CD14-positive monocyte (primary cell): ENCODE data around the gene ACSM3. TPM values are rescaled to one million over a fixed set of nuclear protein-coding genes. Genes with fewer than 3 reads are reported as not detected.
"Not testable (repeated sequence)": the region's sequence is repeated elsewhere in the genome, so short reads cannot be mapped to it uniquely, and the experiment has no call there.

Experiments
- DNase-seq, 3 donors: peaks; one replicate each; pipeline ENCODE4 v3.0.0-alpha.2; 2011 to 2022
- H2AFZ ChIP-seq: 2 replicates; pipeline ENCODE4 v1.6.0; 2012; ENCODE audit warnings: mild to moderate bottlenecking, low read depth, low read length, inconsistent platforms; ENCODE audit not compliant: insufficient read depth, poor library complexity, severe bottlenecking
- H3K27ac ChIP-seq, 2 donors: 1 replicate in 1 of 2; 2 replicates in 1 of 2; pipeline ENCODE4 v1.5.1; 2012 to 2013; ENCODE audit warnings: low read length in 2 of 2, control low read depth in 1 of 2, inconsistent platforms in 1 of 2, low read depth in 1 of 2, mild to moderate bottlenecking in 1 of 2
- H3K27me3 ChIP-seq, 2 donors: one replicate each; pipeline versions ENCODE4 v1.6.0 to v1.6.1; 2011 to 2013; ENCODE audit warnings: low read length in 2 of 2; ENCODE audit not compliant: control insufficient read depth in 2 of 2, insufficient read depth in 2 of 2
- H3K36me3 ChIP-seq, 2 donors: replicated peaks in 1 of 2; 1 replicate in 1 of 2; 2 replicates in 1 of 2; pipeline versions ENCODE4 v1.5.1 to v1.6.1; 2012 to 2013; ENCODE audit warnings: low read length in 2 of 2, control low read depth in 1 of 2, inconsistent platforms in 1 of 2, mild to moderate bottlenecking in 1 of 2; ENCODE audit not compliant: insufficient read depth in 2 of 2, control insufficient read depth in 1 of 2
- H3K4me1 ChIP-seq, 2 donors: 1 replicate in 1 of 2; 2 replicates in 1 of 2; pipeline versions ENCODE4 v1.5.1 to v1.6.1; 2012 to 2013; ENCODE audit warnings: low read length in 2 of 2, control low read depth in 1 of 2, inconsistent platforms in 1 of 2, mild to moderate bottlenecking in 1 of 2, moderate library complexity in 1 of 2; ENCODE audit not compliant: insufficient read depth in 2 of 2, control insufficient read depth in 1 of 2
- H3K4me2 ChIP-seq: replicated peaks from 2 replicates; pipeline ENCODE3; 2012; ENCODE audit warnings: low read length, moderate library complexity, mild to moderate bottlenecking; ENCODE audit not compliant: poor library complexity, severe bottlenecking; ENCODE audit errors: extremely low read depth
- H3K4me3 ChIP-seq, 3 experiments: fragments of 200-600 bp in 1 of 3; sonication (generic) in 1 of 3; replicated peaks in 1 of 3; 1 replicate in 2 of 3; 2 replicates in 1 of 3; pipeline ENCODE4 v1.5.1; 2011 to 2013; ENCODE audit warnings: low read length in 3 of 3, mild to moderate bottlenecking in 3 of 3, control low read depth in 2 of 3, low read depth in 2 of 3, inconsistent platforms in 1 of 3, moderate library complexity in 1 of 3
- H3K79me2 ChIP-seq: 2 replicates; pipeline ENCODE4 v1.6.0; 2012; ENCODE audit warnings: mild to moderate bottlenecking, control low read depth, inconsistent platforms, low read length, moderate library complexity; ENCODE audit not compliant: insufficient read depth
- H3K9ac ChIP-seq: 2 replicates; pipeline ENCODE4 v1.6.0; 2017; ENCODE audit warnings: low read length, mild to moderate bottlenecking; ENCODE audit not compliant: insufficient read depth, poor library complexity, severe bottlenecking
- H3K9me3 ChIP-seq, 2 donors: replicated peaks in 1 of 2; 1 replicate in 1 of 2; 2 replicates in 1 of 2; pipeline versions ENCODE4 v1.5.1 to v1.6.1; 2012 to 2013; ENCODE audit warnings: low read length in 2 of 2, control low read depth in 1 of 2; ENCODE audit not compliant: control insufficient read depth in 1 of 2, insufficient read depth in 1 of 2
- H4K20me1 ChIP-seq: 2 replicates; pipeline ENCODE4 v1.6.0; 2012; ENCODE audit warnings: mild to moderate bottlenecking, low read length, control low read depth, moderate library complexity; ENCODE audit not compliant: insufficient read depth
- H3K27ac Mint-ChIP-seq, 7 donors: one replicate each; pipeline ENCODE4 v1.8.0; 2020; ENCODE audit warnings: mild to moderate bottlenecking in 7 of 7, mixed read lengths in 7 of 7, moderate library complexity in 6 of 7, inconsistent platforms in 2 of 7
- H3K27me3 Mint-ChIP-seq, 3 donors: one replicate each; pipeline ENCODE4 v1.8.0; 2021 to 2022; ENCODE audit warnings: low read depth in 3 of 3, mild to moderate bottlenecking in 3 of 3, mixed read lengths in 3 of 3, moderate library complexity in 3 of 3, inconsistent platforms in 1 of 3
- H3K36me3 Mint-ChIP-seq, 2 donors: one replicate each; pipeline ENCODE4 v1.8.0; 2020; ENCODE audit warnings: mixed read lengths in 2 of 2, inconsistent platforms in 1 of 2, mild to moderate bottlenecking in 1 of 2
- H3K4me1 Mint-ChIP-seq: one replicate; pipeline ENCODE4 v1.8.0; 2020; ENCODE audit warnings: mild to moderate bottlenecking, mixed read lengths
- H3K4me3 Mint-ChIP-seq, 2 donors: one replicate each; pipeline ENCODE4 v1.8.0; 2020; ENCODE audit warnings: mild to moderate bottlenecking in 2 of 2, mixed read lengths in 2 of 2, moderate library complexity in 1 of 2
- H3K9me3 Mint-ChIP-seq, 7 donors: one replicate each; pipeline ENCODE4 v1.8.0; 2020 to 2022; ENCODE audit warnings: mixed read lengths in 7 of 7, mild to moderate bottlenecking in 6 of 7, moderate library complexity in 6 of 7, inconsistent platforms in 2 of 7
- WGBS: methylation state at CpG from one replicate; pipeline ENCODE4 v1.1.5; 2013; ENCODE audit warnings: missing lambda C conversion rate; ENCODE audit not compliant: insufficient coverage; 5-methylcytosine and 5-hydroxymethylcytosine counted together
- intact Hi-C, 2 donors: fragments of 100-400 bp; cut with micrococcal nuclease; formaldehyde crosslinking; loops; one replicate each; pipeline versions ENCODE4 v1.15.0 to v1.15.1; 2023
- polyA plus RNA-seq, 3 donors: library from polyadenylated mRNA; depleted of rRNA in 1 of 3; unstranded in 2 of 3; stranded (reverse) in 1 of 3; fragments of 300-500 nt in 2 of 3; fragments of >200 nt in 1 of 3; fragmentation: Illumina TruSeq in 2 of 3; gene quantifications; 1 replicate in 2 of 3; 2 replicates in 1 of 3; pipeline ENCODE4 v1.2.3, GENCODE V29; 2012 to 2021
- TF ChIP-seq, protein P1 (sequence below): fragments of 200-600 bp; IDR thresholded peaks from one replicate; pipeline ENCODE4 v1.8.0; 2022; ENCODE audit warnings: antibody characterized with exemption, mild to moderate bottlenecking

ACSM3 gene
- polyA plus RNA-seq, 3 donors = 1.6 to 5.1 (median 1.9) TPM

- no peak overlapping the region for H3K9ac ChIP-seq
- no peak overlapping the region for H3K4me3 Mint-ChIP-seq
- no peak overlapping the region for H3K27ac Mint-ChIP-seq
- H4K20me1 ChIP-seq = no peaks in the 10 kb centered on the region
- no peaks in the 10 kb centered on the region for H3K9me3 ChIP-seq
- peaks cover 24% of the 10 kb centered on the region for H3K4me1 Mint-ChIP-seq
- no peak overlapping the region for H2AFZ ChIP-seq
- TF ChIP-seq, protein P1, sequence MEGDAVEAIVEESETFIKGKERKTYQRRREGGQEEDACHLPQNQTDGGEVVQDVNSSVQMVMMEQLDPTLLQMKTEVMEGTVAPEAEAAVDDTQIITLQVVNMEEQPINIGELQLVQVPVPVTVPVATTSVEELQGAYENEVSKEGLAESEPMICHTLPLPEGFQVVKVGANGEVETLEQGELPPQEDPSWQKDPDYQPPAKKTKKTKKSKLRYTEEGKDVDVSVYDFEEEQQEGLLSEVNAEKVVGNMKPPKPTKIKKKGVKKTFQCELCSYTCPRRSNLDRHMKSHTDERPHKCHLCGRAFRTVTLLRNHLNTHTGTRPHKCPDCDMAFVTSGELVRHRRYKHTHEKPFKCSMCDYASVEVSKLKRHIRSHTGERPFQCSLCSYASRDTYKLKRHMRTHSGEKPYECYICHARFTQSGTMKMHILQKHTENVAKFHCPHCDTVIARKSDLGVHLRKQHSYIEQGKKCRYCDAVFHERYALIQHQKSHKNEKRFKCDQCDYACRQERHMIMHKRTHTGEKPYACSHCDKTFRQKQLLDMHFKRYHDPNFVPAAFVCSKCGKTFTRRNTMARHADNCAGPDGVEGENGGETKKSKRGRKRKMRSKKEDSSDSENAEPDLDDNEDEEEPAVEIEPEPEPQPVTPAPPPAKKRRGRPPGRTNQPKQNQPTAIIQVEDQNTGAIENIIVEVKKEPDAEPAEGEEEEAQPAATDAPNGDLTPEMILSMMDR = no peak
- H3K4me3 ChIP-seq = no peak overlapping the region
- H3K4me1 ChIP-seq = peaks cover 12 to 29% of the 10 kb centered on the region in 2 donors
- no peaks in the 10 kb centered on the region for H3K79me2 ChIP-seq
- intact Hi-C loops = no loop called here
- peaks cover 0 to 2% (median 1%) of the 10 kb centered on the region in 3 donors for H3K27me3 Mint-ChIP-seq
- WGBS = 100% methylated on average over 1 of the region's 1 CpG
- H3K27me3 ChIP-seq = no peaks in the 10 kb centered on the region
- peak overlapping the region in 1 of 2 donors; percentile 6 for H3K27ac ChIP-seq
- no peaks in the 10 kb centered on the region for H3K36me3 ChIP-seq
- peaks cover 0 to 8% of the 10 kb centered on the region in 2 donors for H3K36me3 Mint-ChIP-seq
- no peak for DNase-seq
- no peak overlapping the region for H3K4me2 ChIP-seq
- peaks cover 0 to 3% (median 2%) of the 10 kb centered on the region in 7 donors for H3K9me3 Mint-ChIP-seq
Measured at GRCh38 chr16:20753727-20754126, 10.1 kb upstream of the ACSM3 start.

DNA sequence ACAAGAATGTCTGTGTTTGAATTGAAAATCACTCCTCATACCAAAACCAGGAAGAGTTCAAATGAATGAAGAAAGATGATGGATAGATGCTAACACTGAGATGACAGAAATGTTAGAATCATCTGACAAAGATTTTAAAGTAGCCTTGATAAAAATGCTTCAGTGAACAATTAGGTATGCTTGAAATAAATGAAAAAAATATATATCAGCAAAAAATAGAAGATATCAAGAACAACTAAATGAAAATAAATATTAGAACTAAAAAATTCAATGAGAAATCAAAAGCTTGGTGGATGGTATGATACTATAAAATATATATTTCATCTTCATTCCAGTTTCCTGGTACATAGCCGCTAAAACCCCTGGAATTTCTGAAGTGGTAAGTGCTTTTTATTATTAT lies 8.6 kb upstream of the ACSM3 start:
- Histone ChIP-seq H3K36me3 (no peaks in the 10 kb centered on the region), H3K27ac (no peak overlapping the region), H3K27me3 (no peaks in the 10 kb centered on the region), H3K4me1 (peaks cover 12 to 28% of the 10 kb centered on the region in 2 donors), H3K4me2 (no peak overlapping the region), H4K20me1 (no peaks in the 10 kb centered on the region), H3K4me3 (no peak overlapping the region), H3K79me2 (no peaks in the 10 kb centered on the region), H3K9ac (no peak overlapping the region), H2AFZ (no peak overlapping the region), H3K9me3 (no peaks in the 10 kb centered on the region)
- Mint-ChIP-seq H3K27me3 (peaks cover 0 to 2% (median 1%) of the 10 kb centered on the region in 3 donors), H3K4me1 (peaks cover 21% of the 10 kb centered on the region), H3K27ac (no peak overlapping the region), H3K9me3 (peaks cover 2 to 14% (median 7%) of the 10 kb centered on the region in 7 donors), H3K36me3 (peaks cover 0 to 9% of the 10 kb centered on the region in 2 donors), H3K4me3 (no peak overlapping the region)
- WGBS = no CpG with 5 or more reads among the region's 1 CpG
- intact Hi-C loops = no loop called here
- TF ChIP-seq, protein P1 = no peak
- no peak for DNase-seq

DNA sequence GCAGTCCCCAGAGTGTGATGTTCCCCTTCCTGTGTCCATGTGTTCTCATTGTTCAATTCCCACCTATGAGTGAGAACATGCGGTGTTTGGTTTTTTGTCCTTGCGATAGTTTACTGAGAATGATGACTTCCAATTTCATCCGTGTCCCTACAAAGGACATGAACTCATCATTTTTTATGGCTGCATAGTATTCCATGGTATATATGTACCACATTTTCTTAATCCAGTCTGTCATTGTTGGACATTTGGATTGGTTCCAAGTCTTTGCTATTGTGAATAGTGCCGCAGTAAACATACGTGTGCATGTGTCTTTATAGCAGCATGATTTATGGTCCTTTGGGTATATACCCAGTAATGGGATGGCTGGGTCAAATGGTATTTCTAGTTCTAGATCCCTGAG lies 8.0 kb upstream of the ACSM3 start:
- H3K9ac ChIP-seq, H3K27ac Mint-ChIP-seq: not testable (repeated sequence)
- H3K9me3 Mint-ChIP-seq = peaks cover 2 to 15% (median 7%) of the 10 kb centered on the region in 7 donors

More for the DNA sequence above, 8.0 kb upstream of the ACSM3 start:
- Mint-ChIP-seq H3K4me1 (peaks cover 21% of the 10 kb centered on the region), H3K36me3 (peaks cover 0 to 11% of the 10 kb centered on the region in 2 donors)
- H3K4me3 Mint-ChIP-seq, H3K9me3 ChIP-seq, DNase-seq, H3K4me3 ChIP-seq, H2AFZ ChIP-seq, H4K20me1 ChIP-seq, intact Hi-C loops, H3K27me3 ChIP-seq, H3K27me3 Mint-ChIP-seq, H3K79me2 ChIP-seq, H3K4me2 ChIP-seq, H3K36me3 ChIP-seq, H3K27ac ChIP-seq: not testable (repeated sequence)
- H3K4me1 ChIP-seq = peaks cover 12 to 28% of the 10 kb centered on the region in 2 donors
- WGBS = no CpG with 5 or more reads among the region's 5 CpGs
